HG02642 (cell line): ENCODE measurements around the gene TMEM169.
A peak's percentile ranks its signal among the peaks of the same experiment; 100 is the strongest.

Source experiments
- ATAC-seq: cut with Tn5 transposase; IDR thresholded peaks from one replicate; pipeline ENCODE4 v1.9.1; 2021; ENCODE audit warnings: mild to moderate bottlenecking; ENCODE audit not compliant: unreplicated experiment, poor library complexity

TMEM169 gene, protein sequence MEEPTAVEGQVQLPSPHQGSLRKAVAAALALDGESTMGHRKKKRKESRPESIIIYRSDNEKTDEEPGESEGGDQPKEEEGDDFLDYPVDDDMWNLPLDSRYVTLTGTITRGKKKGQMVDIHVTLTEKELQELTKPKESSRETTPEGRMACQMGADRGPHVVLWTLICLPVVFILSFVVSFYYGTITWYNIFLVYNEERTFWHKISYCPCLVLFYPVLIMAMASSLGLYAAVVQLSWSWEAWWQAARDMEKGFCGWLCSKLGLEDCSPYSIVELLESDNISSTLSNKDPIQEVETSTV

DNA sequence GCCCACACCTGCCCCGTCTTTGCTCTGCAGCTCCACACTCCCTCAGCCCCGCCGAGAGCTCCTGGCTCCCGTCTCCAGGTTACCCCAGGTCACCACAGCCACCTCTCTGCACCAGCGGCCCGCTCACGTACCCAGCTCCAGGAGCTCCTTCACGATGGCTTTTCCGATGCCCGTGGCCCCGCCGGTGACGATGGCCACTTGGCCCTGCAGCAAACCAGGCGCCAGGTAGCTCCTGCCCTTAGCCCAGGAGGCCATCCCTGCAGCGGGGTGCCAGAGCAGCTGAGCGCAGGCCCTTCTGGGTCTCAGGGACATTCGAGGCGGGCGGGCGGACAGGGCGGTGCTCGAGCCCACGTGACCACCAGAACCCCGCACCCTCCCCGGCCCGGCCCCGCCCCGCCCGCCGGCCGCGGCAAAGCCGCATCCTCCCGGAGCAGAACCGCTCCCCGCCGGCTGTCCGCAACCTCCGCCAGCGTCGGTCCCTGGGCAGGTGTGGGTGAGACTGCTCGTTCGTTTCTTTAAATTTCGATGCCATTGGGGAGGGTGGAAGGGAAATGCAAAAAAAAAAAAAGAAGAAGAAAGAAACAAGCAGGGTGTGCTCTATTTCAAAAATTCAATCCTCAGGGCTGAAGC is at the start of gene TMEM169, which contains the start of gene PECR:
Gene TMEM169, plus strand, starts transcription at position 433 of the 630 bp plus-strand sequence. CDS start 14,045 bp downstream, outside the sequence.
Gene PECR, minus strand, starts transcription at position 323 of the 630 bp plus-strand sequence. Its CDS starts 68 bp downstream, at position 255.
- ATAC-seq: peak; percentile 96

DNA sequence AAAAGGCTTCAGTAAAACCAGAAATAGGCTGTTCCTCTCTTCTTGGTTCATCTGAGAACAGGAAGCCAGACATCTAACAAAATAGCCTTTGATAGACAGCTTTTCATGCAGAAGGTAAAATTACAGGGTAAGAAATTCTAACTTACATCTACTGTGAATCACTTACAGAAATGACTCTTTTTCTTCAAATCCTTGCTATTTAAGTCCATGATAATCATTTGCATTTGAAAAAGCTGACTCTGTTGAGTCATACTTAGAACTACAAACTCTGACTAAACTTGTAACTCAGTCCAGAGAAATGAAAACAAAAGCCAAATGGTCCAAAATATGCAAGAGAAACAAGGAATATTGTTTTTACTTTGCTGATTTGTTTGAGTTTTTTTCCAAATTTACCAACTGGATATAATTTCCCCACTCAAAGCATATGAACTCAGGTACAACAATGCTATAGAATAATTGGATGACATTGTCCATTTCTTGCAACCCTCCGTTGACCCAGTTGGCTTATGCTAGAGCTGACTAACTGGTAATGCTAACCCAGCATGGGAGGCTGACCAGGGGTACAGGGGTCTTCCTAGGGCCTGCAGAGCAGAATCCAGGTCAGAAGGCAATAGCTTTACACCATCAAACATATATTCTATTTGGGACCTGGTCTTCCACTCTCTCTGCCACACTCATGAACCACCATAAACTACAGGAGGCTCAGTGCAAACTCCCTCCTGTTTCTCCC is 49.6 kb upstream of the TMEM169 start:
- peak; percentile 66 for ATAC-seq

DNA sequence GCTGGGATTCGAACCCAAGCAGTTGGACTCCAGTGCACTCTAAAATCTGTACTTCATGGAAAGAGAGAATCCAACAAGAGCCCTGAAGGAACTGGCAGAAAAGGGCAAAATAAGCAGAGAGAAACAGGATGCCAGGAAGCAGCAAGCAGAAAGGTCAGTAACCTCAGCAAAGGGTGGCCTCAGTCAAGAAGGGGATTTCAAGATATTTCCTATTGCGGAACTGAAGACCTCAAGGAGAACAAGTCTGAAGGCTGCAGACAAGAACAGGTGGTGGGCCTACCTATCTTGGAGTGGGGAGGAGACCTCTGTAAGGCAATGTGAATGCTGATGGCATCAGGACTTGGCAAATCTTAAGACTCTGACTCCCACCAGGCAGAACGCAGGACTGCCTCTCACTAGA is 48.3 kb upstream of the TMEM169 start:
- peak; percentile 50 for ATAC-seq

DNA sequence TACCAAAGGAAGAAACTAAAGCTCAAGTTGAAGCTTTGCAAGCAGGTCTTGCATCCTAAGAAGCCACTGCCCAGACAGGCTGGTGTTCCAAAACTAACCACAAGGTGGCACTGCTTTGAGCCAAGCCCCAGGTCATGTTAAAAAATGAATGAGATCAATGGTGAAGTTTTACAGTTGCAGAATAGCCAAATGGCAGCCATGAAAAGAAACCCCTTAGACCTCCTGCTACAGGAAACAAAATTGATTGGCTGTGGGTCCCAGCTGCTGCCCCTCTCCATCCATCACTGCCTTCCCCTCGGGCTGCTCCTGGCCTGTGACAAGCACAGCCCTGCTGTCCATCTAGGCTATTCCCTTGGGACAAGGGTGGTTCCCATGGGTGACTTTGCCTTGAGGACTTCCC is 47.7 kb upstream of the TMEM169 start:
- ATAC-seq: peak; percentile 35

DNA sequence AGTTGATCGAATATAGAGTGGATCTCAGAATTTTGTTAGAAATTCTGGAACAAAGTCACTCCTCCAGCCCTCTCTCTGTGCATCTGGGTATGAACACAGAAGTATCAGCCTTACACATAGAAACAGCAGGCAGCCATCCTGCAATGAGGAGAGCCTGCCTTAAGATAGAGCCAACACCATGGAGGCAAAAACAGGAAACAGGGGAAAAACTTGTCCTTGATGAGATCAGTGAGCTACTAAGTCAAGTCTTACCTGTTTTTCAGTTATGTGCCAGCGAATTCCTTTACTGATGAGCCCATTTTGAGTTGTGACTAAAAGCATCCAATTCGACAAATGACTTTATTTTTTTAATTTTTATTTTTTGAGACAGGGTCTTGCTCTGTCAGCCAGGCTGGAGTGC is 41.8 kb upstream of the TMEM169 start:
- ATAC-seq: no peak

DNA sequence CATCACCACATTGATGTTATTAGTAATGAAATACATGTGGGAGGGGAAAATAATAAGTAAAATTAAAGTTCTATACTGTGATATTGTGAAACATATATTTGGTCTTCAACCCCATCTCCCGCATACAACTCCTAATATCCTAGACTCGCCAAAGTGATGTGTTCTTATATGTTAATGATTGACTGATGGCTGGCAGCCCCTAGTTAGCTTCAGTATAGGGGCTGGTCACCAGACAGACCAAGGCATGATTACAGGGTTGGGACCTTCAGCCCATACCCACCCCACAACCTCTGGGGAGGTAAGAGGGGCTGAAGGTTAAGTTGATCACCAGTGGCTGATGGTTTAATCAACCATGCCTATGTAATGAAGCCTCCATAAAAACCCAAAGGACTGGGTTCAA is 40.3 kb upstream of the TMEM169 start:
- no peak for ATAC-seq

DNA sequence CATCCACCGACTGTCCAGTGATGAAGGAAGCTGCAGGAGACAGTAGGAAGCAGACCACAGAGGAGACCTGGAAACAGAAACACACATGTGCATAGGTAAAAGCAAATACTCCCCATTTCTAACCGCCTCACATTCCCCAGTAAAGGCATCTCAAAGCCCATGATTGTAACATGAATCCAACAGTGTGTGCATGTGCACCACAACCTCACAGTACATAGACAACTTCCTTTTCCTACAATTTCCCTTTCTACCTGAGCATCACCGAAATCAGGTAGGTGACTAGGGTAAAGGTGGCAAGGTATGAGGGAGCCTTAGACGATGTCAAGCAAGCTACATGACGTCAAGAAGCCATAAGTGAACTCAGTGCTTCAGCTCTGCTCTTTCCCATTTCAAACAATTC is 37.8 kb upstream of the TMEM169 start:
- ATAC-seq: no peak

DNA sequence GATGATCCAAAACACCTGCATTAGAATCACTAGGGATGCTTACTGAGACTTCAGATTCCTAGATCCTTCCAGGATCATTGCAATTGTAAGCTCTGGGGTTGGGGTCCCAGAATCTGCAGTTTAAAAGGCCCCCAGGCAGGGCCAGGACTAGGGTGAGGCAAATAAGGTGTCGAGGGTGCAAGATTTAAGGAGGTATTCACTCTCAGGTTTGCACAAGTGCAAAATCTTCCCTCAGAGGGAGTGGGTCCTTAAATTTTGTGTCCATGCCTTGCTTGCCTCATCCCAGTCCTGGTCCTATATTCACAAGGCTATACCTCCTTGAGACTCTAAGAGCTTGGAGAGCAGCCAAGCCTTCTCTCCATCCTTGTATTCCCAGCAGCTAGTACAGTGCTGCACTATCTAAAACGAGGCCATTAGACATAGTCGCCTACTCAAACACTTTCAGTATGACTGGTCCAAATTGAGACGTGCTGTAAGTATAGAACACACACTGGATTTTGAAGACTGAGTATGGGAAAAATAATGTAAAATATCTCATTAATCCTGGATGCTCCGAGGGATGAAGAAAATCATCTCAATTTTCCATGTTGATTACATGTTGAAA is 36.7 kb upstream of the TMEM169 start:
- peak; percentile 90 for ATAC-seq

DNA sequence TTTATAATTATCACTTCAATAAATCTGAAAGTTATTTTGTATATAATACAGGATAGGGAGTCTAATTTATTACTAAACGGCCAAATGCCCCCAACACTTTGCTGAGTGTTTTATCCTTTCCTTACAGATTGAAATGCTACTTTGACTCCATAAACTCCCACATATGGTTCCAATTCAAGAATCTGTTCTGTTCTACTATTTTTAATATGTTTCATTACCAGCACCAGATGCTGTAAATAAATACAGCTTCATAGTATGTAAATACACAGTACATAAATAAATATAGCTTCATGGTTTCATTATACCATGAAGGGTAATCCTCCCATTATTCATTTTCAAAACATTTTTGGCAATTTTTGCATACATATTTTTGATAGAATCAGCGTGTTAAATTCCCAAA is 34.3 kb upstream of the TMEM169 start:
- ATAC-seq: no peak

DNA sequence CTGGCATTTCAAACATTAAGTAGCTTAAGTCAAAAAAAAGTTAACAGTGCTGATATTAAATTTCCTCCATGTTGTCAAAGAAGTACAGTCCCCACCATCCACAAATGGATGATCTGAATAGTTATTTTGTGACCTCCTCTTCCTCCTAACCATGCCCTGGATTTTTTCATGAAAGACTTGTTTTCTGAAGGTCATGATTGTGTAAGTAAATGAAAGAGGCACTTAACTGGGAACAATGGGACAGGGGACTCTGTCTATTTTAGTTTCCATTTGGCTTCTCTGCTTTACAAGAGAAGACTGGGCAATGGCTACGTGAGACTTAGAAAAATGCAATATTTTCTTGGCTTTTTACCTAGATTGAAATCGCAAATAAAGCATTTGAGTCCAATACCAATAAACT is 32.3 kb upstream of the TMEM169 start:
- ATAC-seq: no peak

DNA sequence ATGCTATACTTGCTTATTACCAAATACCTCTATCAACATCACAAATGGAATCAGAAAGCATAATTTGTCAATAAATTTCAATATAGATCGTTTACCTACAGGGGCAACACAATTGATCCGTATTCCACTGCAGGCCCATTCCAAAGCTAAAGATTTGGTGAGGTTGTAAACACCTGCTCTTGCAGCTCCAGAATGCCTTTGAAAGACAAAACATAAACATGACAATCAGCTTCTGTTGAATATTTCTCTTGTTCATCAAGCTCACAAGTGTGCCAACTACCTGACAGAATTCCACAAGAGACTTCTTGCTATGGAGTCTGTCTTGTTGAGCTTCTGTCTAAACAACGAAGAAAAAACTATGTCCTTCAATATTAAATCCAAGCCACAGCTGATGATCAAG is 30.4 kb upstream of the TMEM169 start:
- no peak for ATAC-seq

DNA sequence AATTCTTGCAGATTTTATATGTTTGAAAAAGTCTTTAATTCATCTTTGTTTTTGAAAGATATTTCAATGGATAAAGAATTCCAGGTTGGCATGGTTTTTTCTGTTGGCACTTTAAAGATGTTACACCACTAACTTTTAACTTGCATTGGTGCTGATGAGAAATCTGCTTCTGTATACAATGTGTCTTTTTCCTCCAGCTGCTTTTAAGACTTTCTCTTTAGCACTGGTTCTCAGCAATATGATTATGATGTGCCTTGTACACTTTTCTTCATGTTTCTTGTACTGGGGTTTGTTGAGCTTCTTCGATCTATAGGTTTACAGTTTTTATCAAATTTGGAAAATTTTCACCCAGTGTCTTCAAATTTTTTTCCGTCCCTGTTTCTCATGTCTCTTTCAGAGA is 29.3 kb upstream of the TMEM169 start:
- no peak for ATAC-seq

DNA sequence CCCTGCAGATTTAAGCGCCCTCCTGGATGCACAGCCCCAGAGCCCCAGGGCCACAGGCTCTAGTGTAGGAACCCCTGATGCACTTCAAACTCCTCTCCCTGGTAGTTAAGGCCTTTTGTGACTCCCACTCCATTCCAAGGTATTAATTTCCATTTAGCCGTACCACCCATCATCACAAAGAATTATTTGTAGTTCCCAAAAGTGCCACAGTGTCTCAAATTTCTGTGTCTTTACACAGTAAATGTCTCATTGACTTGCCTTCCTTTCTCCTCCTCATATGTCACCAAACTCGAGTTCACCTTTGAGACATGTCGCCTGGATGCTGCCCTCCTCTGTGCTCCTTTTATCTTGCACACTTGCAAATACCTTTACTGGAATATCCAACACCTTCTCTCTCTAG is 26.0 kb upstream of the TMEM169 start:
- ATAC-seq: no peak

DNA sequence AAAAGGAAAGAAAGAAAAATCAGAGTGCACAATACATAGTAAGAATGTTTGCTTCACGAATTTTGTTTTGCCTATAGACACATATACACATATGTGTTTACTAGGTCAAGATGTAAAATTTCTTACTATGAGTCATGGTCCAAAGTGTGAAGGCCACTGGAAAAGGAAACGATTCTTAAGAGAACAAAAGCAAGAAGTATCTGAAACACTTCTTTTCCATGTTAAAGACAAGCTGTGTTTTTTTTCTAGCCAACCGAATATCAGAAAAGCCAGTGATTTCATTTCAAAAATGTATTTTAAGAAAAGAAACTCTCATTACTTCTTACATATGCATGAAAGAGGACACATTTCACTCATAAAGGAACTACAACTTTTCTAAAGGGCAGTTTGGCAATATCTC is 25.0 kb upstream of the TMEM169 start:
- ATAC-seq: peak; percentile 37

DNA sequence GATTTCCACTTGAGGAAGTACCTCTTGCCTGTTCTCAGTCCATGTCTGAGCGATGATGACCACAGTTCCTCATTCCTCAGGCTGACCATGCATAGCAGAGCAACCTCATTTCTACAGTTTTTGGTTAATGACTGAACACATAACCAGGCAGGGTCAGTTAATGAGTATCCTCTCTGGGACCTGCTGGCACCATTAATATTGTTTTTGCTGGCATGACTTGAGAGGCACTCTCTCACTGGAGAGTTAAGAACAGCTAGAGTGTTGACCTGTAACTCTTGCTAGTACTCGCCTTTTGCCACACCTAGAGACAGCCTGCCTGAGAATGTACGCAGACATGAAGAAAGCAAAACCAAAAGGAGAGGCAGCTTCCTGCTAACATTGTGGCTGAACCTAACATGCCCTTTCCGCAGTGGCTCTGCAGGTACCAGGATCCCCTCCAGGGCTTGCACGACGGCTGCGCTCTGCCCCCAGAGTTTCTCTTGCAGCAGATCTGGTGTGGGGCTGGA is 24.0 kb upstream of the TMEM169 start:
- ATAC-seq: peak; percentile 89

DNA sequence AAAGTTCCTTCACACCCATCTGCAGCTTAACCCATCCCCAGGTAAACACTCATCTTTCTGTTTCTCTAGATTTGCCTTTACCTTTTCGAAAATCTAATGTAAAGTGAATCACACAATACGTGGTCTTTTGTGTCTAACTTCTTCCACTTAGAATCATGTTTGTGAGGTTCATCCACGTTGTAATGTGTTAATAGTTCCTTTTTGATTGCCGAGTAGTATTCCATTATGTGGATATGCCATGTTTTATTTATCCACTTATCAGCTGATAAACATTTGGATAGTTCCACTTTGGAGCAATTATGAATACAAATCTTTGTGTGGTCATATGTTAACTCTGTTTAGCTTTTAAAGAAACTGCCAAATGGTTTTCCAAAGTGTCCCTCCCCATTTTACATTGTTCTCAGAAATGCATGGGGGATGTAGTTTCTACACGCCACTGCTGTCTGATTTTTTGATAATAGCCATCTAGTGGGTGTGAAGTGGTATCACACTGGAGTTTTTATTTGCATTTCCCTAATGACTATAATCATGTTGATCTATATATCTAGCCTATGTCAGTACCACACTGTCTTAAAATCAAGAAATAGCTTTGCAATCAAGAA is 22.4 kb upstream of the TMEM169 start:
- no peak for ATAC-seq

DNA sequence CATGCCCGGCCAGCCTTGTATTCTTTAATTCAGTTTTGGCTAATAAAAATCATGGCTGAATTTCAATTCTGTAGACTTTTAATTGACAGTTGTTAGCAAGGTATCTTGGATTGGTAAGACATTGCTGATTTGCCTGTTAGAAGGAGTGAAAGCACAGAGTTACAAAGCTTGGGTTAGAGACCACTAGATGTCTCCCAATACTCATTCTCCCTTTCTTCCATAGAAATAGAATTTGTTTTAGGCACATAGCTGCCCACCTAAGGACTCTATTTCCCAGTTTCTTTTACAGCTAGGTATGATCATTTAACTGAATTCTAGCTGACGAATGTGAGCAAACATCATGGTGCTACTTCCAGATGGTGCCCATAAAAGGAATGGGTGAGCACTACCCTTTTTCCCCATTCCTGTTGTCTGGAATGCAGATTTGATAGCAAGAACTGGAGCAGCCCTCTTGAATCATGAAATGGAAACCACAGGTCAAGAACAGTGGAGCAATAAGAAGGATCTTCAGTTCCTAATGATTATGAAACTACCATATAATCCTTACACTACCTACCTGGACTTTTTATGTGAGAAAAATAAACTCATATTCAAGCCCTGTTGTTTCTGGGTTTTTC is 17.6 kb upstream of the TMEM169 start:
- ATAC-seq: no peak

DNA sequence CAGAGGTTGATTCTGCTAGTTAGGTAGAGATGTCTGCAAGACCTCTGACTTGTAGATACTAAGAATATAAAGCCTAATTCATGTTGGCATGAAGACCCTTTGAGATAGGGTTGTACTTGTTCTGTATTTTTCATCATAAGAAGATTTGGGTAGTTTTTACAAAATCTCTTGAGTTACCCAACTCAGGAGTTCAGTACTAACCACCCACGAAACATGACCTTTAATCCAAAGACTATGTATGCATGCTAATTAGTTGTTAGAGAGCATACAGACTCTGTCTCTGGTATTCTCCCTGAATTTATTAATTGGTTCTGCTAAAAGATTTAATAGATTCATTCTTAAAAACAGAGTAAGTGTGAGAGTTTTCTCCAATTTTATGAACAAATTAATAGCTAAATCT is 17.1 kb upstream of the TMEM169 start:
- no peak for ATAC-seq

DNA sequence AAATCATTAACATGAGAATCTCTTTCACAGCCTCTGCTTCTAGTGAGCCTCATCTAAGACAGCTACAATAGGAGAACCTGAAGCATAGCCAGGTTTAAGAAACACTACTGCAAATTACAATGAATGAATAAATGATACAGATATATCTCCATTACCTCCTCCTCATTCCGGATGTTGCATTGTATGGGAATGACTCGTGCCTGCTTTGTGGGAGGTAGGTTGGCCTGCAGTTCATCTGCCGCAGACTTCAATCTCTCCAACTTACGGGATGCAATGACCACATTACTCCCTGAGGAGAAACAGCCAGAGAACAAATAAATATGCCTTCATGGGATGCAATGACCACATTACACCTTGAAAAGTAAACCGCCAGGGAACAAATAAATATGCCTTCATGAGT is 15.5 kb upstream of the TMEM169 start:
- no peak for ATAC-seq

DNA sequence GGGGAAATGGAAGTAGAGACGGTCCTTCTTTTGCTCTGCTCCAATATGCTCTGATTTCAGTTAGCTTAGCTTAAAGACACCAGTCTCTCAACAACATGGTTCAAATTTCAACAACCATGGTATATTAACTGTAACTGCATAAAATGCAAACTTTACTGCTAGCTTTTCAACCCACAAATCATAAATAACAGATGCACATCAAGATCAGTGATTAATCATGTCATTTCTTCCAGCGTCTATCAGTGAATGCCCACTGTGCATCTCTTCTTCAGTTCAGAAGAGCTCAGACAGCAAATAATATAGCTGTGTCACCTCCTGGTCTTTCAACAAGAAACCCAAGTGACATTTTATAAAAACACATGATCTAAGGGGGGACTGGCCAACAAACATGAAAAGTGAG is 12.7 kb upstream of the TMEM169 start:
- no peak for ATAC-seq
